HT1080 (cell line): Measurements from ENCODE around the gene PUDP. TPM values are rescaled to one million over a fixed set of nuclear protein-coding genes. Genes with fewer than 3 reads are reported as not detected.
A peak's percentile ranks its signal among the peaks of the same experiment; 100 is the strongest.

Source experiments
- DNase-seq: peaks from one replicate; pipeline ENCODE4 v3.0.0-alpha.2; 2015; ENCODE audit warnings: low read depth
- total RNA-seq: library from RNA; depleted of rRNA; stranded (reverse); fragments of >200 nt; shearing (Covaris generic); gene quantifications from 2 replicates; pipeline ENCODE4 v1.2.3, GENCODE V29; 2014

Gene PUDP
- total RNA-seq, 1 experiment from 2014 or later, result 16.2 TPM

DNA sequence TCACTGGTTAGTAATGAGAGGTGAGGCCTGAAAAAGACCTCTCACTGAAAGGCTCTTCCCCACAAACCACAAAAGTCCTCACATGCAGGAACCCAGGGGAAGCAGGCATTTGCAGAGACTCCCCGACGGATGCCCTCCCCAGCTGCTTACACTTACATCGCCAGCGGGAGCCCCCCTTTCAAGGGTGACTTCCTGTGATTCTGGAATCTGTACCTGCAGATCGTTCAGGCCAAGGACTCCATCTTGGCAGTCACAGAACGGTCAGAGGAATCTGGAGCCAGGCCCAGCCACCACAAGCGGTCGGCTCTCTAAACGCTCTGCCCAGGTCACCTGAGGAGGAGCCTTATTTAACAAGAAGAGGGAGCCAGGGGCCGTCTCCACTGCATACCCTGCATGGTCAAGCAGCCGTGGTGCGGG lies 71.7 kb downstream of the PUDP start:
- DNase-seq, result no peak

DNA sequence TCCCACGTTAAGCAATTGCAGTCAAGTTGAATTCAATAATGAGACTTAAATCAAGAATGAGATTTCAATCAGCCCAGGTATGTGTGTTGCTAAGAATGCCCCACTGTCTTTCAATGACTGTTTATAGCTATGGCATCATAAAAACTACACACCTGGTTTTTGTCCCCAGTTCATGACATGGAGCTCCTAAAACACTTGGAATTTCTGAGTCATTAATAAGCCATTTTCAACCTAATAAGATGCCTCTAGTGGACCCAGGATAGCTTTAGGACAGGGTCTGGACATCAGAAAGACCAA lies 73.1 kb downstream of the PUDP start:
- no peak for DNase-seq

DNA sequence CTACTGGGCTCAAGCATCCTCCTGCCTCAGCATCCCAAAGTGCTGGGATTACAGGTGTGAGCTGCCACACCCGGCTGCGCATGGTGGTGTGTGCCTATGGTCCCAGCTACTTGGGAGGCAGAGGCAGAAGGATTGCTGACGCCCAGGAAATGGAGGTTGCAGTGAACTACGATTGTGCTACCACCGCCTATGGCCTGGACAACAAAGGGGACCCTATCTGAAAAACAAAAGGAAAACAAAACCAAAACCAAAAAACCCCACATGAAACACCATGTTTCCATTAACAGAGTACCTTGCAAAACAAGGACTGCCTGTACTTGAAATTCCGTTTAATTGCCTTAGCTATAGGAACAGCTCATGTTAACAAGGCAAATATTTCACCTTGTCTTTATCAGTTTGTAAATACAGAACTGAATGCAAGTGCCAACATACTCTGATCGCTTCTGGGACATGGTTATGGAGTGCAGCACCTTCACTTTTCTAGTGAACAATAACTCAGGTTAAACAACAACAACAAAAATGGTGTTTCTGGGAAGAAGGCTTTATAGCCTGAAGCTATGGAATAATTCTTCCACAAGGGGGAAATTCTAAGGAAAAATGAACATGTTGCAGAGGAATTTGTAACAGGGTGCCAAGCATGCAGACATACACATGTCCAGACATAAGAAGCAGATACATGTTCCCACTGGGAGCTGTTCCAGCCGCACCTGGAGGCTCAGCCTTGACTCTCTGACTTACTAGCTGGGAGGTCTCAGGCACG lies 73.6 kb downstream of the PUDP start:
- no peak for DNase-seq

DNA sequence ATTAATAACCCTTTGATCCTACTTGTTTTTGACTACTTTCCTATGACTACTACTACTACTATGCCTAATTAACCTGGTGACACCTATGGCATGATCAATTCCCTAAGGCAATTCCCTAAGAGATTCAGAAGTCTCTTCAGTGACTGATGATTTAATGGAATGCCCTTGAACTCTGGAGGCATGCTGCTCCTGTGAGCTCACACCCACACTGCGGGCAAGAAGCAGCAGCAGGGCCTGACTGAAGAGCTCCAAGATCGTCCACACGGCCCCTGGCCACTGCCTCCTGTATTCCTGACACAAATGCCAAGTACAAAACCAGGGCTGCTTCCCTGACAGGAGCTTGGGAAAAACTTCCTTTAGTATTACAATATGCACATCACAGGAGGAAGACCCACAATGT lies 74.6 kb downstream of the PUDP start:
- DNase-seq, result no peak

DNA sequence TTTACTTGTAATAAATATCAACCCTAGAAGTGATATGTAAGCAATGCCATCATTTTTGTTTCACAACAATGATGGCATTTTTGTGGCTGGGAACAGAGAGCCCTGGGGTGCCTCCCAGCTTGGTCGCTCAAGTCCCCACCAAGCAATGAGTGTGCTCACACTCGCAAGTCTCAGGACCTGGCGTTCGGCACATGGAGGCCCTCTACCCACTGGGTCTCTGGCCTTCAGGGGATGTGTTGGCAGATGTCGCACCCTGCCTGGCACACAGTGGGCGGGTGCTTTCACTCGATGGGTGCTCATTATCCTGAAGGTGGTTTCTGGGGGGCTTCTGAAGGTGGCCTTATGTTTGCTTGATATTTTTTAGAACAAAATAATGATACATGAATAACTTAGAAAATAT lies 75.1 kb downstream of the PUDP start:
- no peak for DNase-seq

DNA sequence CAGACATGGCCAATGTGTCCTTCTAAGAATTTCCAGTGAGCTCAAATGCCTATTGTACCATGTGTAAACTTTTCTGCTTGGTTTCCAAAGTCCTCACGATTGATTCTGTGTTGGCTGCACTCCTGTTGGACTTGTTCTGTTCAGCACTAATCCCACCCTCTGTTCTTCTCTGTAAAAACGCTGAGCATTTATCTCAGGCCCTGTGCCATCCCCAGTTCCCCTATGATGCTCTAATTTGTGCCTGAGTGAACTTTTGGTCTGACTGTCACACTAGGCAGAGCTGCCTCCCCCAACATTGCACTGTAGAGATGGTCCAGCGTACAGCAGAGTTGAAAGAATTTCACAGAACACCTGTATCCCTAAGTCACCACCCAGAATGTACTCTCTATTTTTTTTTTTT lies 76.6 kb downstream of the PUDP start:
- no peak for DNase-seq

DNA sequence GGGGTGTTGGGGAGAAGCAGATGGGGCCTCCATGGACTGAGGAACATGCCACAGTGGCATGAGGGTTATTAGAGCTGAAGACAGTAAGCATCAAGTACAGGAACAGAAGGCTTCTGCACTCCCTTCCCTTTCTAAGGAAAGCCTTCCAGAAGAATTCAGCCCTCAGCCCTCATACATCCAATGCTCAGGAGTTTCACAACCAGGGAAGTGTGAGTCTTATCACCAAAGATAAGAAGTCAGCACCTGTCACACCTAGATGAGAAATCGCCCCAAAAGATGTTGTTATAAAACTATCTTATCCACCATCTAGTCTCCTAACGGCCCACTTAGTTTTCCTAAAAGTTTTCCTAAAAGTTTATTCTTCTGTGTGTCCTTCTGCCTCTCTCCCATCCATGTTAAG lies 78.4 kb downstream of the PUDP start:
- DNase-seq, result no peak

DNA sequence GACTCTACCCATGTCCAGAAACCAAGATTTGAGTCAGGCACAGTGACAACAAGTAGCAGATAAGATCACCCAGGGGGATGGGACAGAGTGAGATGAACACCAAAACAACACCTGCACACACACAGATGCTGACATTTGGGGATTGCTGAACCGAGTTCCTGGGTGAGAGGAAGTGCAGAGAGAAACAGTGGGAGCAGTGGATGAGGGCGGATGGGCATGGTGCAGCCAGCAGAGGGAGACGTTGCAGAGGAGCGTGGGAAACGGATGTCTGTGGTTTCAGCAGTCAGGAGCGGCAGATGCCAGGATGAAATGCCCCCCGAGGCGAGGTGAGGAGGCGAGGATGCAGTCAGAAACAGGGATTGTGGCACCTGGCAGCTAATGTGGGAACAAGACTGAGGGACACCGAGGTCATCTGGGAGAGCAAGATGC lies 79.0 kb downstream of the PUDP start:
- DNase-seq, result no peak

DNA sequence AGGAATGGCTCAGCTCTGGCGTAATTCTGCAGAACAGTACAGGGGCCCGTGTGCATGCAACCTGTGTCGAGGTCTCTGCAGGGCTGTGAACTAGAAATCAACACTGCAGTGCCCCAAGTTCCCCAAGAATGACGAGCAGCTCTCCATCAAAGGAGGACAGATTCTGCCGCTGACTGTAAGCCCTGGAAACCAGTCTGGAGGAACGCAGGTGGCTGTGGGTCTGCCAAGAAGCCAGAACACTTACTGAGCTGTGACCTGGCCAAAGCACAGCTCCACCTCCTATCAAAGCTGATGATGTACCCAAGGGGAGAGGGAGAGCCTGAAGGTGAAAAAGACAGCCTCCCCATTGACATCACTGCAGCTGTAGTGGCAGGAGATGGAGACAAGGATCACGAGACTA lies 80.7 kb downstream of the PUDP start:
- no peak for DNase-seq

DNA sequence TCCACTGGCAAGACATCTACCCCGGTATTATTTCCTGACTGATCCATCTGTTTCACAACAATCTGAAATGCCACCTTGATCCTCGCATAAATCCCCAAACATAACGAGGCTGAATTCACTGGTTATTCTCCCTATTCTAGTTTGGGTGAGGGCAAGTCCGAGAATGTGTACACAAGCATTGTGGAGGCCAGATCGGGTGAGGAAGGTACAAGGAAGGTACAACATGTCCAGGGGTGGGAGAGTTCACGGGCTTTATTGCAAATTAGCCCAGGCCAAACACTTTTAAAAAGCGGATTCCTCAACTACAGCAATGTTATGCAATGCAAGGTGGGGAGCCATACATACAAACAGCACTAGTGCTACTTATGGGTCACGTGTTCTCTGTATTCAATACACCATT lies 82.5 kb downstream of the PUDP start:
- no peak for DNase-seq

DNA sequence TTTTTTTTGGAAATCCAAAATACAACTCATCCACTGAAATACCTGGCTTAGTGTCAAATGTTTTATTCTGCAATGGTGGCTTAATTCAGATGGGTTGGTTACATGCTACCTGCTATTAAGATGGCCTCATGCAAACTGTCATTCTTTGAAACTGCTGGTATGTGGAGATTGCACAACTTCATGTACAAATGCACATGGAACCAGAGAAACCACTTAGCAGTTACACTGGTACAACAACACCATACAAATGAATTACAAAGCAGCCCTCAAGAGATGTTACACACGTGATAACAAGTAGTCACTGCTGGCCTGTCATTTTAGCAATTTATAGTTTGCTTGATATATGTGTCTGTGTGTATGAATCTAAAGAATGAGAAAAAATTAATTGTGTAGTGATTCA lies 85.0 kb downstream of the PUDP start:
- no peak for DNase-seq

DNA sequence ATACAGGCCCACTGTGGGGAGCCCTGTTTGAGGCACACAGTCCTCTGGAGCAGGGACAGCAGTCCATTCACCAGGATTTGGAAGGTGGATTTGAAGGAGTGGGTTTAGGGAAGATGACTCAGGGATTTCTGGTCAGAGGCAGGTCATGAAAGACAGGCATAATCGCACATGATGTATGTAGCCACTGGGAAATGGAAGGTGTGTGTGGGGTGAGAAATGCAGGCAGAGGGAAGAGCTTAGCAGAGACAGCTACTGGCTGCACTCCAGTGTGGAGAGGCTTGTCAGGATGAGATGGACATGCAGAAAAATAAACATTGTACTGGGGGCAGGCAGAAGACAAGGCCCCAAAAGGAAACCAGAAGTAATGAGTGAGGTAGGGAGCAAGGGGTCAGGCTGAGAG lies 85.7 kb downstream of the PUDP start:
- DNase-seq, result peak; percentile 23

DNA sequence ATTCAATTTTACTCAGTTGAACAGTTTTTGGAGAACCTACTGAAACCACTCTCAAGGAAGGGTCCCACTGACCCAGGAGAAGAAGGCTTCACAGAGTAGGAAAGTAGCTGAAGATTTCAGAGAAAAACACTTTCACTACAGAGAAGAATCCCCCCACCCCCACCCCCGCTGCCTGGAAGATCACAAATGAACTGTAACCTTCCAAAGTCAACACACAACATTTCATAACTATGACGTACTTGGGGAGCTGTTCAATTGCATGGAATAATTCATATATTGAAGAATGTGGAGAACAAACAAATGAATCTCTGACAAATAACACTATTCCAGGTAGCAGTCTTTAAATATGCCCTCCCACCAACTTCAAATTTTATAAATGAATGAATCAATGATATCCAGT lies 86.5 kb downstream of the PUDP start:
- no peak for DNase-seq

DNA sequence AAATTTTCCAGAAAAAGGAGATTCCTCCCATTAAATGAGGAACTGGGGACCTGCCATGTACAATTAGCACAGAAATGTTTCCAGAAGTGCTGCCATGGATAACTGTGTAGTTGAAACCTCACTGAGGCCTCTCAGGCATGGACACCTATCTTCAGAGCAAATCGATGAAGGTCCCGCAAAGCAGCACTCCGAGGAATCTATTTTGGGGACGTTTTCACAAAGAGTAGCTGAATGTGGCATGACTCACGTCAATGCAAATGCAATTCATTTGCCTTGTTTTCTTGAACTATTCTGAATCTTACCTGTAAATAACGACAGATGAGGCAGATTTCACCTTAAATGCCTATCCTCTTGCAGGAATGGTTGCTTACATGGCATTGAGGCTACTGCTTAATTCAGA lies 87.5 kb downstream of the PUDP start:
- no peak for DNase-seq

DNA sequence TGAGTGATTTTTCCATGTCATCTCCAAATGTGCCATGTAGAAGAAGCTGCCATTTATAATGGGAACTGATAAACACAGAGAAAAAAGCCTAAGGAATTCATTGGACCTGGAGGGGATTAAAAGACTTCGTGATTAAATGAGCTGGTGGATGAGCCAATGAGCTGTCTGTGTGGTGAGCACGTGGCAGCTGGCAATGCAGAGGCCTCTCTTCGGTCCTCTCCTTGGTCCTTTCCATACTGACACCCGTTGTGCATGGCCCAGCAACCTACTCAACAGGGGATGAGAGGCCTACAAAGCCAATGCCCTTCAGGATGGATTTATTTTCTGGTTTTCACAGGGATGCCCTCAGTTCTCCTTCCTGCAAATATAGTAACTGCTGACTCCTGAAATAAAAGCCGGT lies 88.1 kb downstream of the PUDP start:
- no peak for DNase-seq

DNA sequence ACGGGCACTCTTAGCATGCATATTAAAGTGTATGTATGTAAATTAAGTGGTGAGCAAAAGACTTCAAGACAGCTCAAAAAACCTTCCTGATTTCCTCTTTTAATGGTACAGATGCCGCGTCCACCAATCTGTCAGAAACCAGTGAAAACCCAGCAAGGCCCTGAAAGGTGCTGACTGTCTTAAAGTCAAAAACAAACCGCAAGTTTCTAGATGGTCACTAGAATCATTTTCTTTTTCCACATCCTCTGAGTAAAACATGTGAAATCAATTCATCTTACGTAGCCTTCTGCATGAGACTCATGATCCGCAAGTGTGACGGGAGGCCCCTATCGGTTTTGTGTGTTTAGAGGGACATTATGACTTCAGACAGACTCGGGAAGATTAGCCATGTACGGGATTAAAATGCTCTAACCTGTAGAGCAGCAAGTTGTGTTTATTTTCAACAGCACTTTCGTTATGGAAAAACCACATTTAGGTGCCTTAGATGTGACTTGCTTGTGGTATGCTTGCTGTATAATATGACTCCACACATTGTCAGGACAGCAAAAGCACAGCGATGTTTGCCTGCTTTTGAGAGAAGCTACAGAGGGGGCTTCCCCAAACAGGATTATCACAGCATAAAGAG lies 88.6 kb downstream of the PUDP start:
- DNase-seq, result no peak

DNA sequence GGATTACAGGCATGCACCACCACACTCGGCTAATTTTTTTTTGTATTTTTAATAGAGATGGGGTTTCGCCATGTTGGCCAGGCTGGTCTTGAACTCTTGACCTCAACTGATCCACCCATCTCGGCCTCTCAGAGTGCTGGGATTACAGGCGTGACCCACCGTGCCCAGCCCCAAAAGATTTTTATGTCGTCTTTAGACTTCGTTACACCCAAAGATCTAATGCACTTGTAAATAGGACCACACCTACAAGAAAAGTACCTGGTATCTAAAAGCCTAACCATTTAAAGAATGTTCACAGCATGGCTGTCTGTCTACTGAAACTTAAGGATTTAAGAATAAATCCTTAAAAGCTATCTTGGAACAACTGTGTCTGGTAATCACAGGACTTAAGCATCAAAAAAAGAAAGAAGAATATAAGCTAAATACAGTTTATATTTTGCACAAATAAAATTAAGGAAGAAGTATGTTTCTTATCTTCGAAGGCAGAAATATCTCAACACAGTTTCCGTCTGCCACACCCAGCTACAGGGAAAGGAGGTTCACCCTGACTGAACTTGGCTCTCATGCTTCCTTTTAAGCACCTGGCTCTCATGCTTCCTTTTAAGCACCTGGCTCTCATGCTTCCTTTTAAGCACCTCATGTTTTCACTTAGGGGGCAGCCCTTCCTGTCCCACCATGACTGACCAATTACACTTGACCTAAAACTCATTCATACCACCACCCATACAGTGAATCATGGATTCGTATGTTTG lies 92.4 kb downstream of the PUDP start:
- no peak for DNase-seq

DNA sequence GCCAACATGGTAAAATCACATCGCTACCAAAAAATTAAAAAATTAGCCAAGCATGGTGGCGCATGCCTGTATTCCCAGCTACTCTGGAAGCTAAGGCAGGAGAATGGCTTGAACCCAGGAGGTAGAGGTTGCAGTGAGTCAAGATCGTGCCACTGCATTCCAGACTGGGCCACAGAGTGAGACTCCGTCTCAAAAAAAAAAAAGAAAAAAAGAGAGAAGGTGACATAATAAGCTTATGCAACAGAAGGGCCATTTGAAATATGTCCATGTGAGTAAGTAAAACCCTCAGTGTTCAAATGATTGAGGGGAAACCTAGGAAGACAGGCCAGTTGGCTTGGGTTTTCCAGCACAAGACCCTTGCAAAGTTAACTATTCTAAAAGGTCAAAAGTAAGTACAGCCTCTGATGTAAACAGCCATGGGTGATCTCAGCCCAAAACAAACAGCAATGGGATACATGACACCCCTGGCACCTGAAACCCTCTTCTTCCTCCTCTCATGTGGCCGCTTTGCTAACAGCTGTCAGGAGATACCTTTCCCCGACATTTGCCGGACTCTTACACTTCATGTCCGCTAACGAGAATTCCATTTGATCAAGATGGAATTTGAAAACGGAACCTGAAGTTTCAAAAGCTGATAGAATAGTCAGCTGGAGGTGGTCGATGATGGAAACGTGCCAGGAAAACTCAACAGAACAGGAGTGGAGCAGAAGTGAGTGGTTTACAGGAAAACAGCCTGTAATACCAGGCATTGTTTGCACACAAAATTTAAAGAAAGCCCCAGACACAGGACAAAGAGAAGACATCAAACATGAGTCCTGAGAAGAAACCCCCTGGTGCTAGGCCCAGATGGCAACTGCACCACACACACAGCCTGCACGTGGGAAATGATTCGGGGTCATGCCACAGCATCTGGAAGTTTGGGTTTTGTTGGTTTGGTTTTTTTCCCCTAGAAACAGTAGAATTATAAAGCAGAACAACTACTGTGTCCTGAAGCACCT lies 93.4 kb downstream of the PUDP start:
- DNase-seq, result no peak

DNA sequence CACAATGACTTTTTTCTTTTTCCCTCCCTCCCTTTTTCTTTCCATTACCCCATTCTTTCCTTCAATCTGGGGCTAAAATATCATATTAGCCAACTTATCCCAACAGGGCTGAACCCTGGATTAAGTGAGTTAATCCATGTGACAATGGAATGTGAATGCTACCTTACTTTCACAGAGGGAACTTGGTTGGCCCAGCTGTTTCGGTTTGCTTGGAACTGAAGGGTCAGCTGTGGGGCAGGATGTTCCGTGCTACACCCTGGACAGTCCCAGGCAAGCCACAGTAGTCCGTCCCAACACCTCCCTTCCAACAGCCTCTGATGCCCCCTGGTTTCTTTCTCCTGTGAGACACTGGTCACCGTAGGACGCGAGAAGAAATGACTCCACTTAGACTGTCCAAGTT lies 95.4 kb downstream of the PUDP start:
- no peak for DNase-seq

DNA sequence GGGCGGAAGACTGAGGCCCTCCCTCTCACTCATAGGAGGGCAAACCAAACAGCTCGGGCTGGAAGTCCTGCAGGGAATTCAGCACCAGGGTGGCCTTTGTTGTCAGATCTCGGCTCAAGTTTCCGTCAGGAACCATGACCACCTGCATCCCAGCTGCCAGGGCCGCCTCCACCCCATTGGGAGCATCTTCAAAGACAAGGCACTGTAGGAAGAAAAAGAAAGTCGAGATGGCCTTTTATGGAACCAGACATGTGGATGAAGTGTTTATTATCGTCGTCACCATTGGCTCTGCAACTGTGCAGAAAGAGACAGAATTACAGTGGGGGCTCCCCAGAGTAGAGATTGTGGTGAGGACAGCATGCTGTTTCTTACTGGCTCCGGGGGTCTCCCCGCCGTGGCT lies 97.7 kb downstream of the PUDP start:
- DNase-seq, result no peak

DNA sequence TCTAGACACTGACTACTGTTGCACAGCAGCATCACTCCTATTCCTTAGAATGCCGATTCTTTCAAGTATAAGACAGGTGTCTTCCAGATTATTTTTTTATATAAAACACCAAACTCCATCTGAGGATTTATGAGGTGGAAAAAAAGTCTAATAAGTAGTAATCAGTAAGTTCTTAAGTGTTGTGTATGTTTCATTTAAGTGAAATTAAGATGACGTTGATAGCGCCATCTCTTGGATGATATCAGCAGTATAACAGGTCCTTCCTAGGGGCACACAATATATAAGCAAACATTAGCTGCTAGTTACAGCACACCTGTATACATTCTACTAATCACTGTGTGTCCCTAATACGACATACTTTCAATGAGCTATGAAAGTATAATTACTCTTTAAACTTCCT lies 100.0 kb downstream of the PUDP start:
- DNase-seq, result no peak
